ENCODE results near the gene NIPAL1.

NIPAL1 gene

GRCh38 chr4:48025005-48025404 lies 8.4 kb downstream of the NIPAL1 start:
- no peak for DNase-seq (ENCODE audit: low spot score)
- no peak overlapping the region for H3K27ac ChIP-seq
- H3K4me3 ChIP-seq, result no peak overlapping the region
- TF ChIP-seq CTCF (IDR thresholded peaks at IDR 0.05), result no peak

- Histone ChIP-seq H3K27ac (no peak overlapping the region), H3K4me3 (no peak overlapping the region)
- no peak for TF ChIP-seq CTCF (IDR thresholded peaks at IDR 0.05)
- no peak for DNase-seq (ENCODE audit: low spot score)
These were observed 11.1 kb downstream of the NIPAL1 start for GRCh38 chr4:48027653-48028052.

GRCh38 chr4:48028696-48029095 lies 12.1 kb downstream of the NIPAL1 start:
- DNase-seq (ENCODE audit: low spot score), result no peak
- H3K4me3 ChIP-seq, result no peak overlapping the region
- no peak overlapping the region for H3K27ac ChIP-seq
- no peak for TF ChIP-seq CTCF (IDR thresholded peaks at IDR 0.05)

DNA sequence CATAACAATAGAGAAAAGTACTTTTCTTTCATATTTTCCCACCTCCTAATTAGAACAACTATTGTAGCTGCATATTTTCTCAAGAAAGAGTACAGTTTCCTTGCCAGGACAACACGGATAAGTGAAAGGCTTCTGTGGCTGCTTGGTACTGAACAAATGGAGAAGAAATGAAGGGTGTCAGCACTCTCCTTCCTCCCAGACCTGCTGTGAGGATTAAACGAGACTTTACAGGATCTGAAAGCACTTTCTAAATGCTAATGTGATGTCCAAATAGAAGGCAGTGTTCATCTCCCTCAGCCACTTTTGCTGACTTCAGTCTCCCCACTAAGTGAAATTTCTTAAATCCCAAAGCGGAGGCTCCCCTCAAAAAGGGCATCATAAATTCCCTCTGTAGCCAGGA lies 13.9 kb downstream of the NIPAL1 start:
- no peak for TF ChIP-seq CTCF (IDR thresholded peaks at IDR 0.05)
- no peak for DNase-seq (ENCODE audit: low spot score)
- no peak overlapping the region for H3K4me3 ChIP-seq
- H3K27ac ChIP-seq, result no peak overlapping the region

- no peak for TF ChIP-seq CTCF (IDR thresholded peaks at IDR 0.05)
- no peak overlapping the region for H3K4me3 ChIP-seq
- no peak for DNase-seq (ENCODE audit: low spot score)
- H3K27ac ChIP-seq, result no peak overlapping the region
These were observed 15.4 kb downstream of the NIPAL1 start for GRCh38 chr4:48031802-48032525.

GRCh38 chr4:48032721-48033120 lies 16.1 kb downstream of the NIPAL1 start:
- no peak for TF ChIP-seq CTCF (IDR thresholded peaks at IDR 0.05)
- Histone ChIP-seq H3K4me3 (no peak overlapping the region), H3K27ac (no peak overlapping the region)
- no peak for DNase-seq (ENCODE audit: low spot score)

GRCh38 chr4:48033412-48033811 lies 16.8 kb downstream of the NIPAL1 start:
- H3K4me3 ChIP-seq, result no peak overlapping the region
- no peak for TF ChIP-seq CTCF (IDR thresholded peaks at IDR 0.05)
- no peak overlapping the region for H3K27ac ChIP-seq
- no peak for DNase-seq (ENCODE audit: low spot score)

Measured in coronary artery (tissue), 2 donors.